Neural cell (in vitro differentiated cells): ENCODE data around the gene PAPSS2.

ENCODE experiments used
- EZH2 ChIP-seq: fragments of 200-600, 300-800 bp; shearing (Covaris generic), sonication (generic); IDR thresholded peaks from 2 replicates; pipeline ENCODE4 v1.6.1; 2014; ENCODE audit warnings: antibody characterized with exemption, low read length, borderline replicate concordance, mild to moderate bottlenecking; ENCODE audit not compliant: insufficient read depth, poor library complexity, severe bottlenecking
- MXI1 ChIP-seq: fragments of 450-650 bp; conservative IDR thresholded peaks from 2 replicates; pipeline ENCODE4 v1.6.1; 2014; ENCODE audit warnings: antibody characterized with exemption, mild to moderate bottlenecking; ENCODE audit not compliant: poor library complexity, severe bottlenecking
- POLR2AphosphoS5 ChIP-seq: IDR thresholded peaks from 2 replicates; pipeline ENCODE4 v1.6.1; 2012
- REST ChIP-seq: IDR thresholded peaks from 2 replicates; pipeline ENCODE4 v1.6.1; 2012; ENCODE audit warnings: borderline replicate concordance
- TF ChIP-seq, protein P1 (sequence below): fragments of 450-650 bp; IDR thresholded peaks from 2 replicates; pipeline ENCODE4 v1.5.1; 2014; ENCODE audit warnings: antibody characterized with exemption, mild to moderate bottlenecking, moderate library complexity; ENCODE audit not compliant: poor library complexity, severe bottlenecking

- TF ChIP-seq, protein P1, sequence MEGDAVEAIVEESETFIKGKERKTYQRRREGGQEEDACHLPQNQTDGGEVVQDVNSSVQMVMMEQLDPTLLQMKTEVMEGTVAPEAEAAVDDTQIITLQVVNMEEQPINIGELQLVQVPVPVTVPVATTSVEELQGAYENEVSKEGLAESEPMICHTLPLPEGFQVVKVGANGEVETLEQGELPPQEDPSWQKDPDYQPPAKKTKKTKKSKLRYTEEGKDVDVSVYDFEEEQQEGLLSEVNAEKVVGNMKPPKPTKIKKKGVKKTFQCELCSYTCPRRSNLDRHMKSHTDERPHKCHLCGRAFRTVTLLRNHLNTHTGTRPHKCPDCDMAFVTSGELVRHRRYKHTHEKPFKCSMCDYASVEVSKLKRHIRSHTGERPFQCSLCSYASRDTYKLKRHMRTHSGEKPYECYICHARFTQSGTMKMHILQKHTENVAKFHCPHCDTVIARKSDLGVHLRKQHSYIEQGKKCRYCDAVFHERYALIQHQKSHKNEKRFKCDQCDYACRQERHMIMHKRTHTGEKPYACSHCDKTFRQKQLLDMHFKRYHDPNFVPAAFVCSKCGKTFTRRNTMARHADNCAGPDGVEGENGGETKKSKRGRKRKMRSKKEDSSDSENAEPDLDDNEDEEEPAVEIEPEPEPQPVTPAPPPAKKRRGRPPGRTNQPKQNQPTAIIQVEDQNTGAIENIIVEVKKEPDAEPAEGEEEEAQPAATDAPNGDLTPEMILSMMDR = no peak
- TF ChIP-seq EZH2 (no peak), MXI1 (no peak), REST (no peak), POLR2AphosphoS5 (no peak)
These were observed 40.0 kb upstream of the PAPSS2 start for GRCh38 chr10:87619705-87620104.
